GM12878 (cell line): ENCODE results near the gene SYNGR1. TPM values are rescaled to one million over a fixed set of nuclear protein-coding genes. Genes with fewer than 3 reads are reported as not detected.
A peak's percentile ranks its signal among the peaks of the same experiment; 100 is the strongest.

Source experiments
- ATAC-seq: fragments of 200-7000 bp; cut with Tn5 transposase; 3 replicates; pipeline ENCODE4 v1.9.1; 2020; ENCODE audit warnings: mild to moderate bottlenecking, moderate library complexity
- BruUV-seq: library from RNA; stranded (reverse); fragments of 400-500 nt; replicated peaks from 2 replicates; lab custom pipeline; 2021; lab: Mats Ljungman, UMichigan
- CTCF ChIA-PET: fragments of 300-600 bp; sonication (Branson Sonifier 250); formaldehyde crosslinking; extraction: SDS; loops from one replicate; lab custom pipeline; 2021; ENCODE audit warnings: inconsistent platforms; lab: Yijun Ruan, JAX
- POLR2A ChIA-PET: fragments of 350-600 bp; formaldehyde crosslinking; extraction: SDS; loops from one replicate; lab custom pipeline; 2021; ENCODE audit warnings: inconsistent platforms; lab: Charles Lee
- RAD21 ChIA-PET: fragments of 300-600 bp; sonication (Branson Sonifier 250); formaldehyde crosslinking; loops from one replicate; lab custom pipeline; 2023; ENCODE audit warnings: antibody characterized with exemption; ENCODE audit not compliant: unreplicated experiment; lab: Charles Lee
- SMC1A ChIA-PET: fragments of 300-600 bp; sonication (Branson Sonifier 250); formaldehyde crosslinking; loops from one replicate; lab custom pipeline; 2023; ENCODE audit not compliant: unreplicated experiment, uncharacterized antibody; lab: Charles Lee
- DNase-seq: peaks from one replicate; pipeline ENCODE4 v3.0.0-alpha.2; 2011; ENCODE audit warnings: low read depth, low spot score
- FAIRE-seq: peaks from 3 replicates; lab custom pipeline; 2011; peaks lifted over from hg19 to GRCh38; lab: Jason Lieb, UNC
- H2AFZ ChIP-seq: 2 replicates; pipeline ENCODE4 v1.6.0; 2011; ENCODE audit warnings: low read depth, low read length, control low read depth; ENCODE audit not compliant: control insufficient read depth
- H3K27ac ChIP-seq: 2 replicates; pipeline ENCODE4 v1.5.1; 2011; ENCODE audit warnings: control low read depth; ENCODE audit not compliant: control insufficient read depth, insufficient read depth
- H3K27me3 ChIP-seq, 2 experiments: replicated peaks in 1 of 2; 2 replicates each; pipeline versions ENCODE4 v1.6.0 to v1.6.1; 2011; ENCODE audit warnings: low read length in 1 of 2; ENCODE audit not compliant: control insufficient read depth in 2 of 2, insufficient read depth in 2 of 2
- H3K36me3 ChIP-seq, 2 experiments: 2 replicates each; pipeline ENCODE4 v1.5.1; 2011; ENCODE audit warnings: low read length in 1 of 2; ENCODE audit not compliant: control insufficient read depth in 2 of 2, insufficient read depth in 2 of 2
- H3K4me1 ChIP-seq: 2 replicates; pipeline ENCODE4 v1.6.1; 2011; ENCODE audit warnings: mild to moderate bottlenecking, low read length, moderate library complexity, mixed read lengths; ENCODE audit not compliant: control insufficient read depth, insufficient read depth
- H3K4me2 ChIP-seq: 2 replicates; pipeline ENCODE4 v1.6.0; 2011; ENCODE audit warnings: control low read depth; ENCODE audit not compliant: control insufficient read depth, insufficient read depth
- H3K4me3 ChIP-seq: fragments of 200-600 bp; sonication (generic); 2 replicates; pipeline ENCODE4 v1.5.1; 2016
- H3K79me2 ChIP-seq: 2 replicates; pipeline ENCODE4 v1.6.0; 2011; ENCODE audit warnings: low read length; ENCODE audit not compliant: control insufficient read depth, insufficient read depth
- H3K9ac ChIP-seq: 2 replicates; pipeline ENCODE4 v1.8.0; 2011; ENCODE audit warnings: low read length, control low read depth, mixed read lengths; ENCODE audit not compliant: control insufficient read depth, insufficient read depth
- H3K9me3 ChIP-seq: replicated peaks from 3 replicates; pipeline ENCODE4 v1.5.1; 2011; ENCODE audit warnings: mild to moderate bottlenecking, low read length; ENCODE audit not compliant: control insufficient read depth, insufficient read depth
- H4K20me1 ChIP-seq: 2 replicates; pipeline ENCODE4 v1.6.0; 2011; ENCODE audit not compliant: control insufficient read depth, insufficient read depth
- ATF7 ChIP-seq: fragments of 450-650 bp; IDR thresholded peaks from 2 replicates; pipeline ENCODE4 v1.6.1; 2016; ENCODE audit warnings: low read depth, mild to moderate bottlenecking
- CHD2 ChIP-seq: IDR thresholded peaks from 2 replicates; pipeline ENCODE4 v1.6.1; 2011; ENCODE audit warnings: low read depth, low read length, improper control_type of control experiment, borderline replicate concordance
- DPF2 ChIP-seq: fragments of 450-650 bp; IDR thresholded peaks from 2 replicates; pipeline ENCODE4 v1.6.1; 2017; ENCODE audit warnings: mild to moderate bottlenecking
- GATAD2B ChIP-seq: fragments of 450-650 bp; conservative IDR thresholded peaks from 2 replicates; pipeline ENCODE4 v1.6.1; 2017; ENCODE audit warnings: low read depth, mild to moderate bottlenecking, moderate library complexity
- JUNB ChIP-seq: IDR thresholded peaks from 2 replicates; pipeline ENCODE4 v1.6.1; 2016; ENCODE audit warnings: antibody characterized with exemption, mild to moderate bottlenecking
- JUND ChIP-seq: IDR thresholded peaks from 2 replicates; pipeline ENCODE4 v1.6.1; 2012; ENCODE audit warnings: low read depth, mild to moderate bottlenecking, low read length, improper control_type of control experiment, moderate library complexity
- MAX ChIP-seq: IDR thresholded peaks from 2 replicates; pipeline ENCODE4 v1.6.1; 2012; ENCODE audit warnings: low read depth, low read length, improper control_type of control experiment
- MXI1 ChIP-seq: fragments of 150-350 bp; IDR thresholded peaks from 2 replicates; pipeline ENCODE4 v1.6.1; 2011; ENCODE audit warnings: low read depth, mild to moderate bottlenecking, inconsistent platforms, low read length, improper control_type of control experiment
- MYB ChIP-seq: fragments of 150-350 bp; IDR thresholded peaks from 2 replicates; pipeline ENCODE4 v1.6.1; 2014; ENCODE audit warnings: mild to moderate bottlenecking, low read depth, low read length, borderline replicate concordance
- PAX8 ChIP-seq: fragments of 450-650 bp; IDR thresholded peaks from 2 replicates; pipeline ENCODE4 v1.6.1; 2017; ENCODE audit warnings: mild to moderate bottlenecking, moderate library complexity
- POLR2AphosphoS5 ChIP-seq: IDR thresholded peaks from 2 replicates; pipeline ENCODE4 v1.6.1; 2011; ENCODE audit warnings: mild to moderate bottlenecking, low read length, inconsistent platforms
- POU2F2 ChIP-seq: IDR thresholded peaks from 3 replicates; pipeline ENCODE4 v1.6.1; 2011; ENCODE audit warnings: low read depth, mild to moderate bottlenecking, low read length, borderline replicate concordance
- REST ChIP-seq: IDR thresholded peaks from 2 replicates; pipeline ENCODE4 v1.6.1; 2012; ENCODE audit warnings: mild to moderate bottlenecking, low read depth, low read length
- TARDBP ChIP-seq: IDR thresholded peaks from 2 replicates; pipeline ENCODE4 v1.6.1; 2016; ENCODE audit warnings: borderline replicate concordance
- ZBTB40 ChIP-seq: fragments of 450-650 bp; IDR thresholded peaks from 2 replicates; pipeline ENCODE4 v1.6.1; 2016; ENCODE audit warnings: mild to moderate bottlenecking, moderate library complexity, borderline replicate concordance
- ZNF24 ChIP-seq: fragments of 450-650 bp; IDR thresholded peaks from 2 replicates; pipeline ENCODE4 v1.6.1; 2017; ENCODE audit warnings: antibody characterized with exemption, mild to moderate bottlenecking
- WGBS: methylation state at CpG from one replicate; pipeline ENCODE4 v1.1.6; 2016; ENCODE audit warnings: low lambda C conversion rate; ENCODE audit not compliant: insufficient replicate concordance, insufficient coverage; ENCODE audit errors: missing lambda C conversion rate; 5-methylcytosine and 5-hydroxymethylcytosine counted together
- in situ Hi-C: fragments of 300-500 bp; cut with MboI; formaldehyde crosslinking; loops from 9 replicates; pipeline ENCODE4 v1.14.3; 2018; ENCODE audit warnings: mixed read lengths
- intact Hi-C: fragments of 100-400 bp; cut with micrococcal nuclease; formaldehyde crosslinking; loops from one replicate; pipeline ENCODE4 v1.14.2; 2022; ENCODE audit not compliant: unreplicated experiment
- polyA plus RNA-seq, 11 experiments: library from polyadenylated mRNA; depleted of rRNA in 4 of 11; unstranded in 6 of 11; stranded (reverse) in 5 of 11; fragments of >200 nt; fragmentation: Nextera tagmentation in 4 of 11; fragmentation: Illumina TruSeq in 1 of 11; extraction: Ambion mirVana in 4 of 11; extraction: Trizol in 1 of 11; gene quantifications; 1 replicate in 1 of 11; 2 replicates in 10 of 11; pipeline versions ENCODE4 v1.2.1 to v1.2.3, GENCODE V29; 2011 to 2016; ENCODE audit warnings: inconsistent platforms in 2 of 11, missing spikeins in 2 of 11, low read depth in 1 of 11
- total RNA-seq, 4 experiments: library from RNA; depleted of rRNA in 3 of 4; stranded (reverse); fragments of >200 nt in 3 of 4; fragmentation: Illumina TruSeq in 1 of 4; extraction: Trizol in 1 of 4; gene quantifications; 2 replicates each; pipeline versions ENCODE4 v1.2.1 to v1.2.3, GENCODE V29; 2013 to 2021

SYNGR1 gene
- total and polyA plus RNA-seq, 10 of the 15 experiments (the other 5 are each of a cell fraction or from before 2014, with no cell fraction given): 0.87 to 9.2 (median 3.5) TPM

- H3K27ac ChIP-seq: no peak overlapping the region
- H3K4me1 ChIP-seq: peaks cover 7% of the 10 kb centered on the region
- POLR2A ChIA-PET: interaction anchor here (2.1 kb wide), 1 partner anchor 30 kb away, joined by 10 read pairs; the partner anchor contains the start of gene RPL3
- peak overlapping the region; percentile 72; the same call in 1 of the 2 replicates for H3K4me2 ChIP-seq
- H3K9me3 ChIP-seq: no peaks in the 10 kb centered on the region
- H3K4me3 ChIP-seq: peak overlapping the region; percentile 49; the same call in 1 of the 2 replicates
- BruUV-seq: no TSS peak
- RAD21 ChIA-PET: interaction anchor here (0.7 to 1.6 kb wide), 3 partner anchors 29 to 197 kb away, joined by 3 to 7 read pairs (median 3); partner anchors contain the start of genes CBX7, RPL3 and TAB1
- peak overlapping the region; percentile 83 for H2AFZ ChIP-seq
- no peak for DNase-seq
- H3K36me3 ChIP-seq: no peaks in the 10 kb centered on the region
- ATAC-seq: peak; percentile 7; the same call in 2 of the 3 replicates
- no peaks in the 10 kb centered on the region for H4K20me1 ChIP-seq
- CTCF ChIA-PET: interaction anchor here (1.1 to 1.8 kb wide), 7 partner anchors 10 to 180 kb away, joined by 3 to 10 read pairs (median 4); partner anchors contain the start of genes ATF4 and RPL3
- no peak for FAIRE-seq
- H3K9ac ChIP-seq: no peak overlapping the region
- no peaks in the 10 kb centered on the region for H3K79me2 ChIP-seq
- peaks cover 0 to 3% of the 10 kb centered on the region in 2 experiments; a peak in 3 of 4 replicates for H3K27me3 ChIP-seq
- intact Hi-C loops: no loop called here
- SMC1A ChIA-PET: interaction anchor here (0.7 to 1.2 kb wide), 3 partner anchors 17 to 30 kb away, joined by 3 read pairs; no protein-coding TSS in a partner anchor
- 11% methylated on average over 11 of the region's 11 CpGs for WGBS
- in situ Hi-C loops: loop anchor here (10.0 kb wide), 1 partner anchor 686 kb away; no protein-coding TSS in a partner anchor
- no peak for TF ChIP-seq JUNB
- no peak for TF ChIP-seq REST
- TF ChIP-seq CHD2: no peak
- TF ChIP-seq GATAD2B: 0 out of 2 replicates have a peak, but pooled peaks have one; percentile 5
- TF ChIP-seq ATF7: peak; percentile 96
- TF ChIP-seq MYB: no peak
- TF ChIP-seq POLR2AphosphoS5: no peak
- TF ChIP-seq DPF2: no peak
- TF ChIP-seq MXI1: no peak
- no peak for TF ChIP-seq ZNF24
- TF ChIP-seq POU2F2: 0 out of 3 replicates have a peak, but pooled peaks have one; percentile 3
- 0 out of 2 replicates have a peak, but pooled peaks have one; percentile 10 for TF ChIP-seq ZBTB40
- 0 out of 2 replicates have a peak, but pooled peaks have one; percentile 35 for TF ChIP-seq JUND
- TF ChIP-seq MAX: no peak
- TF ChIP-seq PAX8: no peak
- TF ChIP-seq TARDBP: no peak
These were observed 784 bp upstream of the SYNGR1 start for GRCh38 chr22:39348909-39349505.
